Cardiac septum (tissue), 1 donor: ENCODE data around the gene CDH23. TPM values are rescaled to one million over a fixed set of nuclear protein-coding genes. Genes with fewer than 3 reads are reported as not detected.

Experiments
- DNase-seq: peaks from one replicate; pipeline ENCODE4 v3.0.0-alpha.2; 2020; ENCODE audit warnings: low spot score
- intact Hi-C: fragments of 100-400 bp; cut with DNase I; formaldehyde crosslinking; loops from one replicate; pipeline ENCODE4 v1.14.0; 2022
- total RNA-seq: library from RNA; stranded (reverse); fragmentation: NEBNext Ultra II Directional; extraction: Animal tissue kit (Norgen Biotek cat#: 25700); gene quantifications from one replicate; pipeline ENCODE4 v1.2.1, GENCODE V29; 2021
- donor health status: DM: no; HTN: no; CAD: no.

CDH23 gene
- total RNA-seq, 1 donor from 2014 or later: 9.3 TPM

DNA sequence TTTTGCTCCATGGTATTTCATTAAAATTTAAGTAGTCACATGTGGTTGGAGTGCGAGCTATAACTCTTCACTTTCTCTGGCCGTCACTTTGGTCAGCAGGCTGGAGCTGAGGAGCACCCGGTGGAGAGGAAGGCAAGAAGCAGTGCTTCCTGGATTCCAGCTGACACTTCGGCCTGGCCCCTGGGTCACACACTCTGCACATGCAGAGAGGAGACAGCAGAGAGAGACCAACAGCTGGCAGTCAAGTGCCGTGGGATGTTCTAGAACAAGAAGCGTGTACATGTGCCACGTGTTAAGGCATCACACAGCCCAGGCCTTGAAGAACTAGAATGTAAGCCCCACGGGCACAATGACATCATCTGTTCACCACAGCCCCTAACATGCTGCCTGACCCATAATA is 424.2 kb downstream of the CDH23 start:
- intact Hi-C loops: no loop called here
- DNase-seq: no peak

DNA sequence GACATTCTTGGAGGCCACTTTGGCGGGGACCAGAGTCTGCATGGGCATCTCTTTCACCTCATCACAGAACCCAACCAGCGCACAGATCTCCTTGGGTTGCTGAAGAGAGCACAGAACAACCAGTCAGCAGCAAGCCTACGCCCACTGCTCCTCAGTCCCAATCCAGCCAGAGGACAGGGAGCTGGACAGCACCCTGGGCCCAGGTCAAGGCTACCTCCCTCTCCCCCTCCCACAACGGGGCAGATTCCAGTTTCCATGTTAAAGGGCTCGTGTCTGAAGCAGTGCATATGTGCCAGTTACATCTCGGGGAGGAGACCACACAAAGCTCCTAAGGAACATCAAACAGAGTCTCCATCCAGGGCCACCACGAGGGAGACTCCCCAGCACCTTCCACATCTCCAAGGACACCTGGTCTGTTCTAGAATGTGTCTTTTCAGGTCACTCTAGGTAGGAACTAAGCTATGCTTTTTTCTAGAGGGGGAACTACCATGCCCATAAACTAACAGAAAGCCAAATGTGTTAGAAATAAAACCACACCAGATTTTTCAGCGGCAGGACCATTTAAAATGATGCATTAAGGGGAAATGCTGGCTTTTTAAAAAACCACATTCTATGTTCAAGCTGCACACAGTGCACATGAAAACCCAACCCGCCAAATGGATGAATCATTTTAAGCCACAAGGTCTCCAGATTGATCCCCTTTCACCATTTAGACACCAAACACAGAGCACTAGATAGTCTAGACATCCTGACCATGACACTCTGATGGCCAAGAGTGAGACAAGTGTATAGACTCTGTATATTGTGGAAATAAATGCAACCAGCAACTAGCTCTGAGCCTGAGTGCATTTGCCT is 425.4 kb downstream of the CDH23 start:
- no peak for DNase-seq
- intact Hi-C loops: no loop called here

DNA sequence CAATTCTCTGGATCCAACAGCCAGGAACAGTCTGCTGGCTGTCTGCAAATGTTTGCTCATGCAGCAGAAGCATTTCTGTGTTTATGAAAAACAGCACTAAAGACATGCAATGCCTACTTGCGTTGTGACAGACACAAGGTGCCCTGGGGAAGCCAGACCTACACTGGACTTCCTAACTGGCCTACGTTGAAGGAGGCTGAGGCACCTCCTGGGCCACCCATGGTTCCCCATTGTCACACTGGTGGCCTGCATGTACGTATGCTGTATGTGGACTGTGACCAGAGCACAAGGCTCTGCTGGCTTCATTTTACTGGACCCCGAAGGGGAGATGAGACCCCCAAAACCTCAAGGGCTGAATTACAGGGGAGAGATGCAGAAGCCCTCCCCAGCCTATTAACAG is 426.6 kb downstream of the CDH23 start:
- intact Hi-C loops: no loop called here
- no peak for DNase-seq

DNA sequence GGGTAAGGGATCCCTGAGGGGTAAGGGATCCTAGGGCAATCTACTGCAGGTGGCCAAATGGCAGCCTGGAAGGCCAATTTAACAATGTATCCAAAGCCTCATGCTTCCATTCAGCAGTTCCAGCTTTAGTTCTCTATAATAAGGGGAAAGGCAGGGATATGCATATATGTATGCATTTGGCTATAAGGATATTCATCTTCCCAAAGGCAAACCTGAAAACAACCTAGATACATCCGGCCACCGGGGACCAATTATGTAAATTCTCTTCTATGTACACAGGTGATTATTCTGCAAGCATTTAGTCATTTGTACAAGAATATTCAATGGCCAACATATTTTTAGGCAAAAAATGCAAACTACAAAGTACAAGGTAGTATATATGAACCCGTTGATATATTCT is 427.6 kb downstream of the CDH23 start:
- no peak for DNase-seq
- intact Hi-C loops: no loop called here

DNA sequence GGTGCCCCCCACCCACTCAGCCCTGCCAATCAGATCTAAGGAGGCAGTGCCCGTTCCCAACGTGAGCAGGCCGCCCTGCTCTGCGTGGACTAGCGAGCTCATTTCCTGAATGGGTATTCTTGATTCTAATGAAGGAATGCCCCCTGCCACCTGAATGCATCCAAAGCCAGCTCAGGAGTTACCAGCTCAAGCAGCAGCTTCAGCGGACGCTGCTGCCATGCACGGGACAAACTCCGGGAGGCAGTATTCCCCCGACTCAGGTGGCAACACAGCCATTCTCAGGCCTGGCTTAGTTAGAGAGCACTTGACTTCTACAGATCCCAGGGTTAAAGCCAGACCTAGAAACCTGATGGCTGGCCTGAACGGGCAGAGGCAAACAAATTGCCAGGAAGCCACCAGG is 428.5 kb downstream of the CDH23 start:
- no peak for DNase-seq
- intact Hi-C loops: no loop called here

DNA sequence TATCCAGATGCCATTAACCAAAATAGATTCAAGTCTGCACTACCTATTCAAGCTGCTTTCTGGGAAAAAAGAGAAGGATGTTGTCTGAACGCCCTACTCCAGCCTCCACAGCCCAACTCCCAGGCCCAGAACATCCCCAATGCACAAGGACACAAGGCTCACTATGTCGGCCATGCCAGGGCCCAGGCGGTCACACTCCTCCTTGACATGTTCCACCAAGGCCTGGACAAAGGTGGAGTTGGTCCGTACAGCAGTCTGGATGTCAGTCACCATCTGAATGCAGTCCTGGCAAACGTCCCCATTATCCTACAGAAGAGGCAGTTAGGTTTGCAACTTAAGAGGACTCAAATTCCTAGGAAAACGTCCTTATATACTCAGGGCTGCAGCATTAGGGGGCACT is 431.1 kb downstream of the CDH23 start:
- DNase-seq: no peak
- intact Hi-C loops: no loop called here

DNA sequence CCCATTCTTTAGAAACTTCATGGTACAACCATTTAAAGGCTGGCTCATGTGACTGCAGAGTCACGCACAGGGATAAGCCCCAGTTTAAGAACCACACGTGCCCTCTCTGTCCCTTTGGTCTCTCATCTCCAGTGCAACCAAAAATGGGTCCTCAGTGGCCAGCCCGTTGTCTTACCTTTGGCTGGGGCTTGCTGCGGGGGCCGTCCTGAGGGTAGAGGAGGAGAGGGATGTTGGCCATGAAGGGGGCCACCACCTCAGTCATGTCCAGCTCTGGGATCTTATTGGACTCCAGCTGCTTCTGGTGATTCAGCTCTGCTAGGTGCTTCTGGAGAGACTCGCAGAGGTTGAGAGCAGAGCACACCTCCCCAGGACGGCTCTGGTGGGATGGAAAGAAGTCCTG is 432.0 kb downstream of the CDH23 start:
- DNase-seq: no peak
- intact Hi-C loops: no loop called here

DNA sequence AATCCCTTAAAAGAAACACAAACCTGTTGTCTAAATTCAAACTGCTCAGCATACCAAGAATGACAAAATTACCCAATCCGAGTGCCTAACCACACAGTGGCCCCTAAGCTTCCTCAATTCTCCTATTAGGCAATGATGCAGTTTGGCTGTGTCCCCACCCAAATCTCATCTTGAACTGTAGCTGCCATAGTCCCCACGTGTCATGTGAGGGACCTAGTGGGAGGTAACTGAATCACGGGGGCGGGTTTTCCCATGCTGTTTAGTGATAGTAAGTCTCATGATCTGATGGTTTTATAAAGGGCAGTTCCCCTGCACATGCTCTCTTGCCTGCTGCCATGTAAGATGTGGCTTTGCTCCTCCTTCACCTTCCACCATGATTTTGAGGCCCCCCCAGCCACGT is 432.5 kb downstream of the CDH23 start:
- no peak for DNase-seq
- intact Hi-C loops: no loop called here

DNA sequence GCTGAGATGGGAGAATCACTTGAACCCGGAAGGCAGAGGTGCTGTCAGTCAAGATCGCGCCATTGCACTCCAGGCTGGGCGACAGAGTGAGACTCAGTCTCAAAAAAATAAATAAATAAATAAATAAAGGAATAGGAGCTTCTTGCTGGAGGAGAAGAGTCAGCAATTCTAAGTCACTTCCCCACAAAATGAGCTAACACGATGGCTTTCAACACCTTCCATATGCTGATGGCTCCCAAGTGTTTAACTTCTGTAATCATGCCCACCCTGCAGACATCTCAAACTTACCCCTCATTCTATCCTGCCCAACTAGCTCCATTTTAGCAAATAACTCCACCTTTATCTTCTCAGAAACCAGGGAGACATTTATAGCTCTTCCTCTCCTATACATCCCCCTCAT is 433.2 kb downstream of the CDH23 start:
- DNase-seq: no peak
- intact Hi-C loops: no loop called here

DNA sequence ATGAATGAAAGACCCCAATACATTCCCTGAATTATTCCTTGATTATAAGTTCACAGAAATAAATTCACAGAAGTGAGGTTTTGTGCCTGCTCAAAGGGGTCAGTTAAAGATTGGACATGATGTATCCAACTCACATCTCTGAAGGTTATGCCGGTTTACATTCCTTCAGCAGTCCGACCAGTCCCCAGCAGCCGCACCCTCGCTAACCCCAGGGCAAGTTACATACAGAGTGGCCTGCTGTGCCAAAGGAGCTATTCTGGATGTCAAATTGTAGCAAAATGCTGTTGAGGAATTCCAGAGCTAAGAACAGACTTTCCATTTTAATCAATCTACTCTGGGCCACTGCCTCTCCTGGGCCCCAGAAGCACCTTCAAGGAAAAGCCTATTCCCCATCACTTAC is 434.0 kb downstream of the CDH23 start:
- intact Hi-C loops: no loop called here

DNA sequence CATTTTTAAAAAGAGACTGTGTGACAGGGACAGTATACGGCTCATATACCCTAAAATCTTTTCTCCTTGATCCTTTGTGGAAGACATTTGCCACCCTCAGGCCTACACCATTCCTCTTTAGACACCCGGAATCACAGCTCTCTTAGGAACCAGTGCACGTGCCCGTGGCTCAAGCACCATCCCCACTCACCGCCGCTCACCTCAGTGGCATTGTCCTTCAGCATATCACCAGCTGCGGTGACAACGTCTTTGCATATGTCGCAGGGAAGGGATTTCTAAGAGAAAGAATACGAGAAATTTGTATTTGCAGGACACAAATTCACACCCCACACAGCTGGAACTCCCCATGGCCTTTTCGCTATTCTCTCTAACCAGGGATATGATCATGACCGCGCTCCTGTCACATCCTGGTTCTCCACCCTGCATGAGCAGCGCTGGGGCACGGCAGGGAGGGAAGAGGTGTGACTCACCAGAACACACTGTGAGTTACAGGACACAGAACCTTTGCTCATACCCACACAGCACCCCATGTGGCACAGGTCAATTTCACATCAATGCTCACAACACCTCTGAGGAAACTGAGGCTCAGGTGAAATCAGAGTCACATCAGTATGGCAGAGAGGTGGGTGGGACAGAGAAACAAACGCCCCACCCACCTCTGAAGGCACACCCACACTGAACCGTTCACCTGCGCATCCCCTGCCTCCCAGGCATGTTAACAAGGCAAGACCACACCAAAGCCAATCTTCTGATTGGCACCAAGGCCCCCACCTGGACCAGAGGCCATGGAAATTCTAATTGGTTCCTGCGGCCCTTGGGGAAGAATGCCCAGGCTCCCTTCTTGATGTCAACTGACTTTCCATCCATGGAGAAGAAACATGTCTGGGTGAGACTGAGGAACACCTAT is 435.2 kb downstream of the CDH23 start:
- intact Hi-C loops: no loop called here
- no peak for DNase-seq

More for the DNA sequence above, 434.0 kb downstream of the CDH23 start:
- DNase-seq: no peak

DNA sequence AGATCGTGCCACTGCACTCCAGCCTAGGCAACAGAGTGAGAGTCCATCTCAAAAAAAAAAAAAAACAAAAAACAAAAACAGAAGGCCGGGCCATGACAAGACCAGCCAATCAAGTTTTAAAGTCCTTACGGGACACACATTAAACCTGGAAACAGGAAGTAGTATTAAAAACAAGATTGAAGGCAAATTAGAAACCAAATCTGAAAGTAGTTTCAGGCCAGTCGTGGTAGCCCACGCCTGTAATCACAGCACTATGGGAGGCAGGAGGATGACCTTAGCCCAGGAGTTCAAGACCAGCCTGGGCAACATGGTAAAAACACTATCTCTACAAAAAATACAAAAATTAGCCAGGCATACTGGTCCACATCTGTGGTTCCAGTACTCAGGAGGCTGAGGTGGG is 436.2 kb downstream of the CDH23 start:
- no peak for DNase-seq

DNA sequence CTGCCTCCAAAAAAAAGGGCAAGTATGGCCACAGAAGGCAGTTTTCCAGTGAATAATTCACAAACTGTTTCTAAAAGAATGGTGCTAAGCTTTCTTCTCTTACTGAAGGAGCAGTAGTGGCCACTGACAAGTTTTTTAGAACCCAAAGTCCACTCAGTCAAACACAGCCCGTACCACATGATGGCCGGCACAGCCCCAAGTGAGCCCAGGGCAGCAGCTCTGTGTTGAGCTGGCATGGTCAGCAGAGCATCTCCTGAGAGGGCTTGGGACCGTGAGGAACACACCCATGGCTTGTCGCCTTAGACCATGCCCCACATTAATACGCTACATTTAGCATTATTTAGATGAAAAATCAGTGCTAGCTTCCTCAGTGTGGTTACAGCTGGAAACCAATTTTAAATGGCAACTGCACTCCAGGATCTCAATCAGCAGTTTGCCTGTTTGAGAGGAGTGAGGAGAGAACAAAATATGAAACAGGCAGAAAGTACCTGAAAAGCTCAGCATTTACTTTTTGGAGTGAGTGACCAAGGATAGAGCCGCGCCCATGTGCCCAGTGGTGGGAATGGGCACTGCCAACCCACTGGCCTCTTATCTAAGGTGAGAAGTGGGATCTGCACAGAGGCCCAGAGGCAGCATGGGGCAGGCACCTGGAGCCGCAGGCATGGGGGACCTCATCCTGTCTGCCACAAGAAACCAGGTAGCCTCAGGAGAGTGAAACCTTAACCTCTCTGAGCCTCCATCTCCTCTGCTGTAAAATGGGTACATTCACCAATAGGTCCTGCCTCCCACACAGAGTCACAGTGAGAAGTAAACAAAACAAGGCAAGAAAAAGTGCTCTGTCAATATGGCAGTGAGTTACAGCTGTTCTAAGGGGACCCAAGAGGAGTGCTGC is 437.0 kb downstream of the CDH23 start:
- no peak for DNase-seq
- intact Hi-C loops: no loop called here

More for the DNA sequence above, 436.2 kb downstream of the CDH23 start:
- intact Hi-C loops: no loop called here

DNA sequence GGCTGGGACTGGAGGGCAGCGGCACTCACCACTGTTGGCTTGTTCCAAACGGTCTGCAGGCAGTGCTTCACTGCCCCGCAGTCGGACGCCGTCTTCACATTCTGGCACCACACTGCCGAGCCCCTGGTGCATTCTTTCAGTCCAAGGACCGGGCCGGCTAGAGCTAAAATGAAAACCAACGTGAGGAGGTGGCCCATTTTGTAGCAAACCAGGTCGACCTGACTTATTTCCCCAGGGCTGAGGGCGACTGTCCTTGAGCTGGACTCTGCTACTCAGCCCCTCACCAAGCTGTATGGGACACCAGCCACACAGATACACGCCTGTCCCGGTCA is 437.6 kb downstream of the CDH23 start:
- no peak for DNase-seq
- intact Hi-C loops: no loop called here

DNA sequence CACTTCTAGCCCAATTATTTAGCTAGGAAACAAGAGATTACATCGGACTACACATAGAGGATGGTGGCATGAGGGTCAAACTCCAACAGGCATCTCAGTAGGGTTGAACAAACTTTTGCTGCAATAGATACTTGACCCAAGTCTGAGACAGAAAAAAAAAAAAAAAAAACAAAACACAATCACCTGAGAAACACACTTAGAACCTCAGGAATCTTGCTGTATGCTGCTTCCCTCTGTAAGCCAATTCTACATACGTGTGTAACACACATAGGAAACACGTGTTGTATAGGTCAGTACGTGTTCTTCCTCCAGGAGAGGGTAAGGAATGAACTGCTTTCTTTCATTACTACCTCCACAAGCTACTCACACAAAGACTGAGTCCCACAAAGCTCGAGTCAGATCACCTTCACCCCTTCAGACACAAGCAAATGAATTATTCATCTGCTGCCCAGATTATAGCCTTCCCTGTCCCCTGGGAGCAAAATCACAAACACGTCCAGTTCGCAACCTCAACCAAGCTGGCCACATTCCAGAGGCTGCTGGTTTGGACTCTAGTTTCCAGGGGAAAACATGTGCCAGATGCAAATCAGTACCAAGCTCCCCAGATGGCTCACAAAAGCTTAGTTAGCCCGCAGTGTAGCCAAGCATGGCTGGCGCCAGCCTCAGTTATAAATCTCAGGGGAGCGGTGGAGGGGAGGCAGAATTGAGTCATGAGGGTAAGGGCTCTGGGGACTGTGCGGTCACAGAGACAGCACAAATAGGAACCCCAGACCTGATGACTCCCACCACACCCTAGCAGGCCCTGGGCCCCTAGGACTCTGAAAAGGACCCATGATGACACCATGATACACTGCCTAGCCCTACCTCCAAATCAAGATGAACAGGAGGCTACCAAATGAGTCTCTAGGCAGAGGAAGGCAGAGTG is 439.2 kb downstream of the CDH23 start:
- intact Hi-C loops: loop anchor here (5.0 kb wide), 1 partner anchor 51 kb away; no protein-coding TSS in a partner anchor

DNA sequence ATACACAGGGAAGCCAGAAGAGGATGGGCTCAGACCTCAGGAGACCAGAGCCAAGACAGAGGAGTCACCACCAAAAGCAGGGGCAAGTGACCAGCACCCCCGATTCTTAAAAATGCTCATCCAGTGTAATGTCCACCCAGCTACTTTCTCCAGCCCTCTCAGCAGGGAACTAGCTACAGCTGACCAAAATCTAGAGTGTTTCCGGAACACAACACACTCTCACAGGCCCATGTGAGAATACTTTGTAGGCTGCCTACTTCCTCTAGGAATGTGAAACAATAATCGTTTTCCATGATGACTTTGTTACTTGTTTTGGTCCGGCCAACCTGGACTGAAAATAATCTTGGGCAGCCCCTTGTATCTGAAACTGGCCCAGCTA is 439.9 kb downstream of the CDH23 start:
- no peak for DNase-seq
- intact Hi-C loops: loop anchor here (5.0 kb wide), 1 partner anchor 51 kb away; no protein-coding TSS in a partner anchor

More for the DNA sequence above, 439.2 kb downstream of the CDH23 start:
- DNase-seq: no peak

DNA sequence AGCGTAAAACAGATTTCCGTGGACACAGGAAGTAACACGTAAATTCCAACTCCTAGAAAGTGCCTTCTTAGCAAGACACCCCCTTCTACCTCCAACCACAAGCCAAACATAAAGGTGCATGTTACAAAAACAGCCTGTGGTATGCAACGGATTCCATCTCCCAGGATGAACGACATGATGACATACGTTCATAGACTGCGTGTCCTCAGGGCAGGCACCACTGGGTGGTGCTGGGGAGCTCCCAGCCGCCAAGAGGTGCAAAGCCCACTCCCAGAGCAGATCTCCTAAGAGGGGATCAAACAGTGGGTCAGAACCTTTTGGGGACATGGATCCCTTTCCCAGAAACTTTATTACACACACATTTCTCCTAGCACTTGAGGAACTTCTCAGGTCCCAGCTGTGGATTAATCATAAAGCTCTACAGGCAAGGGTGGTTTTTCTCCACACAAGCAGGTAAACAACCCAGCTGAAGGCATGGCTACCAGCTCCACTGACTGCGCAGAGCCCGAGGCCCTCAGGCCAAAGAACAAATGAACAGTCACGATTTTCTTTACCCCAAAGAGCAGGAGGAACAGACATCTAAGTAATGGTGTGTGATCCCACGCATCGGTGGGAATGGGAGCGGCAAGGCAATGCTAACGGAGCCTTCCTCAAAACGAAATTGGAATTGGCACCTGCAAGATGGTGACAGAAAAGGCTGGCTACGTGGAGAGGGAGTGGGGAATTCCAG is 440.5 kb downstream of the CDH23 start:
- no peak for DNase-seq
- intact Hi-C loops: loop anchor here (5.0 kb wide), 1 partner anchor 50 kb away; no protein-coding TSS in a partner anchor
